ENCODE results near the gene TESK2.

GRCh38 chr1:45375104-45376090, 115.6 kb downstream of the TESK2 start:
- no peak for TF ChIP-seq POLR2A (IDR thresholded peaks at IDR 0.05)
- TF ChIP-seq, protein P1, sequence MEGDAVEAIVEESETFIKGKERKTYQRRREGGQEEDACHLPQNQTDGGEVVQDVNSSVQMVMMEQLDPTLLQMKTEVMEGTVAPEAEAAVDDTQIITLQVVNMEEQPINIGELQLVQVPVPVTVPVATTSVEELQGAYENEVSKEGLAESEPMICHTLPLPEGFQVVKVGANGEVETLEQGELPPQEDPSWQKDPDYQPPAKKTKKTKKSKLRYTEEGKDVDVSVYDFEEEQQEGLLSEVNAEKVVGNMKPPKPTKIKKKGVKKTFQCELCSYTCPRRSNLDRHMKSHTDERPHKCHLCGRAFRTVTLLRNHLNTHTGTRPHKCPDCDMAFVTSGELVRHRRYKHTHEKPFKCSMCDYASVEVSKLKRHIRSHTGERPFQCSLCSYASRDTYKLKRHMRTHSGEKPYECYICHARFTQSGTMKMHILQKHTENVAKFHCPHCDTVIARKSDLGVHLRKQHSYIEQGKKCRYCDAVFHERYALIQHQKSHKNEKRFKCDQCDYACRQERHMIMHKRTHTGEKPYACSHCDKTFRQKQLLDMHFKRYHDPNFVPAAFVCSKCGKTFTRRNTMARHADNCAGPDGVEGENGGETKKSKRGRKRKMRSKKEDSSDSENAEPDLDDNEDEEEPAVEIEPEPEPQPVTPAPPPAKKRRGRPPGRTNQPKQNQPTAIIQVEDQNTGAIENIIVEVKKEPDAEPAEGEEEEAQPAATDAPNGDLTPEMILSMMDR (IDR thresholded peaks at IDR 0.05), result no peak

Measured in adrenal gland (tissue), 5 donors.